ENCODE results near the gene UPP2.

UPP2 gene

DNA sequence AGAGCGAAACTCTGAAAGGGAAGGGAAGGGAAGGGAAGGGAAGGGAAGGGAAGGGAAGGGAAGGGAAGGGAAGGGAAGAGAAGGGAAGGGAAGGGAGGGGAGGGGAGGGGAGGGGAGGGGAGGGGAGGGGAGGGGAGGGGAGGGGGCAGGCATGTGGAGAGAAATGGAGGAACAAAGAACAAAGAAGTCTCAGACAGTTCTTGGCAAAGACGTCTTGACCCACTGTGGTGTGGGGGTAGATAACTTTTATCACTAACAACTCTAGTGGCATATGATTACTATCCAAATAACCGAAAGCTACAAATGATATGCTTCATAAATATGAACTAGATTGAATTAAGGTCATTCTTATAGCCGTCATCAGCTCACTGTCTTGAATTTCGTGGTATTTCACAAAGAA lies 3.2 kb downstream of the UPP2 start:
- DNase-seq (ENCODE audit: low read depth in 2 of 2): no peak

DNA sequence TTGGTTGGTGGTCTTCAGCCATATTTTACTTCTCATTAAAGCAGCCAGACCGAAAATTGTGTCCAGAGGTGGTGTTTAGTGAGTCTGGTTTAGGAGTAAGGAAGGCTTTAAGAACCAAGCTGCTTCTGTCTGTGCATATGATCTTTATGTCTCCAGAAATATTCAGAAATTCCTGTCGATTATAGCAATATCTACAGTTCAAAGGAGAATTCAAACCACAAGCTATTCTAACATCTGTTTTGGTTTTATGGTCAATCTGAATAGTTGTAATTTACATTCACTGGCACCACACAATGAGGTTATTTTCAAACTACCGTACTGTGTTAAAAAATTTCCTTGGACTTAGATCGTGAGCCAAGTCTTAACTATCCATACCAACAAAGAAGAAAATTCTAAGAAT lies 11.3 kb downstream of the UPP2 start:
- no peak for DNase-seq (ENCODE audit: low read depth in 2 of 2)

DNA sequence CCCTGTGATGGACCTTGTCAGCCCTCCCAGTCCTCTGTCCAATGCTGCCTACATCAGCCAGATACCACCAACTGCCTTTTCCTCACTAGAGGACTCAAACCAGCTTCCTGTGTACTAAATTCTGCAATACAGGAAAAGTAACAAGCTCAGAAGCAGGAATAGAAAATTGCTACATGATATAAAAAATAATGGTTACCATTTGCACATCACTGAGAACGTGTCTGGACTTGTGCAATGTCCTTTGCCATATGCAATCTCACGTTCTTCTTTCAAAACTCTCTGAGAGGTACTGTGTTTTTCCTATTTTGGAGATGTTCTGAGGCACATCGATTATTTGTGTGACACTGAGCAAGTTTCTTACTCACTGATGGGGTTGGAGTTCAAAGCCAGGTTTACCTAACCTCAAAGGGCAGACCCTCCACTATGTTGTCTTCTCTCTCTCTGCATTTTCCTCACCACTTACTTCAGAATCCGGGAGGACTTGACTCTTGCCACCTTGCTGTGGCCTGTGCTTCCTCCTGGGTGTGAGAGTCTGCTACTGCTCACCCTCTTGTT lies 12.1 kb downstream of the UPP2 start:
- DNase-seq (ENCODE audit: low read depth in 2 of 2): no peak

- no peak for DNase-seq (ENCODE audit: low read depth in 2 of 2)
Measured at GRCh38 chr2:158114516-158114915, 12.8 kb downstream of the UPP2 start.

DNA sequence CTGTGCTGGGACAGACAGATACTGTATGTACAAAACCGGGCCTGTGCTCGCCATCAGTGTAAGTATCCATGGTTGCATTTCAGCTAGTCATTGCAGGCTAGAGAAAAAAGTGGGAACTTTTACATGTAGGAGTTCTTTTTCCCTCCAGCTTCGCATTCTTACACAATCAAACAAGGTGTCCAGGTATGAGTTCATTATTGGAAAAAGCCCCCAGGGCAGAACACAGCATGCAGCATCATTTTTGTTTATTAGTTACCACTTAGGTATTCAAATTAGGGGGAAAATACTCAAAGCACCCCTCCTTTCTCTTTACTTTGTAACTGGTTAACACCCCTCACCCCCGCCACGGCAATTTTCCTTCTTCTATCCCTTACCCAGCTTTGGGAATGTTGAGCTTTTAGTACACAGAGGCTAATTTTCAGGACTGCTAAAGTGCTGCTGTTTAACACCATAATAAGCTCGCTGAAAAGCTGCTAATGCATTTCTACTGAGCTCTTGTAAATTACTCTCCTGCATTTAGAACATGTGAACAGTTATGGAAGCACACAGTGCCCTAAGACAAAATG lies 13.6 kb downstream of the UPP2 start:
- DNase-seq (ENCODE audit: low read depth in 2 of 2): no peak

- no peak for DNase-seq (ENCODE audit: low read depth in 2 of 2)
Measured at GRCh38 chr2:158116936-158117335, 15.3 kb downstream of the UPP2 start.

GRCh38 chr2:158120102-158120501 lies 18.4 kb downstream of the UPP2 start:
- DNase-seq (ENCODE audit: low read depth in 2 of 2): no peak

- no peak for DNase-seq (ENCODE audit: low read depth in 2 of 2)
Measured at GRCh38 chr2:158120664-158121641, 19.3 kb downstream of the UPP2 start.

- no peak for DNase-seq (ENCODE audit: low read depth in 2 of 2)
Measured at GRCh38 chr2:158124896-158125295, 23.2 kb downstream of the UPP2 start.

GRCh38 chr2:158125756-158126498 lies 24.3 kb downstream of the UPP2 start:
- DNase-seq (ENCODE audit: low read depth in 2 of 2): no peak

DNA sequence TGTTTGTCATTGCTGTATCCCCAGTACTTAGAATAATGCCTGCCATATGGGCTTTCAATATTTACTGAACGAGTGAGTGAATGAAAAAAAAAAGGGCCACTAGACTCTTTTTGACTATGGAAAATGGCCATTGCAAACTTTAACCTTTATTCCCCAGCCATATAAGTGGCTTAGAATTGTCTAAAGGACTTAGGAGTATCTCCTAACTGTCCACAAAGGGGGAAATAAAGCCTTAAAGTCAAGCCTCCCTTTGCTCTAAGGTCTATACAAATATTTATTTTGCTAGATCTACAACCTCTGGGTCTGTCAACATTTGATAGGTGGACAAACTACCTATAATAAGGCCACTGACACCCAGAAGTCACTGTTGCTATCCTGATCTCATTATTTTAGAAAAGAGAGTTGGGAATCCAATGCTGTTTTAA lies 25.7 kb downstream of the UPP2 start:
- no peak for DNase-seq (ENCODE audit: low read depth in 2 of 2)

GRCh38 chr2:158128168-158128973 lies 26.7 kb downstream of the UPP2 start:
- no peak for DNase-seq (ENCODE audit: low read depth in 2 of 2)

GRCh38 chr2:158129037-158129436 lies 27.4 kb downstream of the UPP2 start:
- DNase-seq (ENCODE audit: low read depth in 2 of 2): no peak

DNA sequence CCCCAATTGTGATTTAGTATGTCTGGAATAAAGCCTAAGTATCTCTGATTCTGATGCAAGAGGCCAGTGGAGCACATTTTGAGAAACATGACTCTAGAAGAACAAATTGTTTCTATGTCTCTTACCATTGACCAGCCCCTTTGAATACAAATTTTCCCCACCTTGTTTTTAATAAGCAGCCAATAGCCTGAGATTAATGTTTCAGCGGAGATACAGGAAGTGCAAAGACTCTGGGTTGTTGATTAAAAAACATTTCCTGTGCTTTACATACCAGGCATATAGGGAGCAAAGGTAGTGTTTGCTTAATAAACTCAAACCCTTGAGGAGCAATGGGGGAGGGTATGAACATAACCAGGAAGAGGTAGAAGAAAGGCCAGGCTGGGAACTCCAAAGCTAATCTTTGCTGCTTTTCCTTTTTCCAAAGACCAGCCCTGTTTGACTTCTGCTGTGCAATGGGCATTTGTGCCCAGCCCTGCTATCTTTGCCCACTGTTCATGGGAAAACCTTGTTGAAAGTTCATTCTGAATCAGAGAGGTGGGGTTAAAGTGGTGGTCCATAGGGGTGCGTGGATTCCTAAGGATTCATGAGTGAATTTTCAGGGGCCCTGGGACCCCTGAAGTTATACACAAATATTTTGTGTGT lies 29.3 kb downstream of the UPP2 start:
- no peak for DNase-seq (ENCODE audit: low read depth in 2 of 2)

GRCh38 chr2:158131483-158131912 lies 29.8 kb downstream of the UPP2 start:
- DNase-seq (ENCODE audit: low read depth in 2 of 2): no peak

- DNase-seq (ENCODE audit: low read depth in 2 of 2): no peak
Measured at GRCh38 chr2:158131919-158132566, 30.4 kb downstream of the UPP2 start.

GRCh38 chr2:158134055-158134454 lies 32.4 kb downstream of the UPP2 start:
- no peak for DNase-seq (ENCODE audit: low read depth in 2 of 2)

DNA sequence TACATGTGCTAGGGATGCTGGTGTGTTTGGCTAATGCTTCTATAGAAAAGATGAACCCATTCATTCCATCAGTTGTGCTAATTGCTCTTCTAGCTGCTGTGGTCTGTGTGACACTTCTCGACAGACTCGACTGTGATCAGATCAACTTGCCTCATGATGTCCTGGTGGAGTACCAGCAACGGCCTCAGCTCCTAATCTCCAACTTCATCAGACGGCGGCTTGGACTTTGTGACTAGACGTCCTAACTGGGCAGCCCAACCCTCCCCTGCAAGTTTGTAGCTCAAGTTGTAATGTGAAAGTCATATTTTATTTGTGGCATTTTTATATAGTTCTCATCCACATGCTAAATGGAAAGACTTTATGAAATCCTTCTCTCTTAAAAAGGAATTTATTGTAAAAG lies 33.0 kb downstream of the UPP2 start:
- DNase-seq (ENCODE audit: low read depth in 2 of 2): no peak

DNA sequence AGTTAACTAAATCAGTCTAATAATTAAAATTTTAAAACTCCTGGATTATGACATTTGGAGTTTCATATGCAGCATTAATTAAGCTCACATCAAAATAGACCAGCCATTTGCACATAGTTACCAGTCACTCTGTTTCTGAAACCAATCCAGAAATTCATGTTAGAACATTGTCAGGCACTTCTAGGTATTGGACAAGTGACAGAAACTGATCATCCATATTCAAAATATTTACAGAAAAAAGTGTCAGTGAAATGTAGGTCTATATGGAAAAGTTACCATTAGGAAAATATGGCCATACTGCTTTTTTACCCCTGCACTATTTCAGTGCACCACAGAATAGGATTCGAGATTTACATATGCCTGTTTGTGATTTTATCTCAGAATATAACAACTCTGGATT lies 33.4 kb downstream of the UPP2 start:
- DNase-seq (ENCODE audit: low read depth in 2 of 2): no peak

DNA sequence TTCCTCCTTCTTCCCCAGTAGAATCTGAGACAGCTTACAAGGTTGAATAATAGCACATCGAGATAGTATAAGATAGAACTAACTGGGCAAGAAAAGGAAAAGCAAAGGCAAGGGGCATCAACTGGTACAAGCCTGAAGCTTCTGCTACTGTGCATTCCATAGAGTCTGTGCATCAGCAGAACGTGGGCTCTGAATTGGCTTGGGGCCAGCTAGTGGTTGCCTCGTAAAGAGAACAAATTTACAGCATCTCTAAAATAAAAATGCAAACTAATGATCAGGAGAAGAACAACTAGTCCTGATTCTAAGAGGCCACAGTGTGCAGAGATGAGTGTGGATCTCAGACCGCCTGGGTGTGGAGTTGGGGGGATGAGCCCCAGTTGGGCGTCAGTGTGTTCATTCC lies 36.6 kb downstream of the UPP2 start:
- DNase-seq (ENCODE audit: low read depth in 2 of 2): no peak

Data from stimulated activated CD4-positive, alpha-beta T cell treated with anti-CD3 and anti-CD28 coated beads, Interleukin-4, amount 100 ng/mL, for 48 hours (primary cell).